IMR-90 (cell line): ENCODE results near the gene ABR.

ENCODE experiments used
- BHLHE40 ChIP-seq: fragments of 150-350 bp; IDR thresholded peaks from 2 replicates; pipeline ENCODE4 v1.6.1; 2016; ENCODE audit warnings: mild to moderate bottlenecking, low read depth, low read length
- CHD1 ChIP-seq: IDR thresholded peaks from 2 replicates; pipeline ENCODE4 v1.6.1; 2012; ENCODE audit warnings: low read depth, low read length, improper control_type of control experiment
- ELK1 ChIP-seq: fragments of 150-350 bp; IDR thresholded peaks from 2 replicates; pipeline ENCODE4 v1.6.1; 2016; ENCODE audit warnings: low read depth, mild to moderate bottlenecking, low read length, moderate library complexity, borderline replicate concordance
- MAFK ChIP-seq: IDR thresholded peaks from 2 replicates; pipeline ENCODE4 v1.6.1; 2012; ENCODE audit warnings: low read depth, low read length, improper control_type of control experiment
- MAZ ChIP-seq: IDR thresholded peaks from 2 replicates; pipeline ENCODE4 v1.6.1; 2012; ENCODE audit warnings: low read depth, mild to moderate bottlenecking, low read length, improper control_type of control experiment, moderate library complexity, borderline replicate concordance
- POLR2A ChIP-seq: IDR thresholded peaks from 2 replicates; pipeline ENCODE4 v1.6.1; 2012; ENCODE audit warnings: mild to moderate bottlenecking, low read depth, low read length
- RCOR1 ChIP-seq: IDR thresholded peaks from 2 replicates; pipeline ENCODE4 v1.6.1; 2012; ENCODE audit warnings: mild to moderate bottlenecking, low read length, improper control_type of control experiment; ENCODE audit not compliant: insufficient replicate concordance
- RFX5 ChIP-seq: IDR thresholded peaks from 2 replicates; pipeline ENCODE4 v1.8.0; 2012; ENCODE audit warnings: low read depth, mild to moderate bottlenecking, low read length, moderate library complexity
- SMC3 ChIP-seq: fragments of 150-350 bp; IDR thresholded peaks from 2 replicates; pipeline ENCODE4 v1.6.1; 2016; ENCODE audit warnings: low read depth, mild to moderate bottlenecking, antibody characterized with exemption, low read length, moderate library complexity
- USF2 ChIP-seq: fragments of 150-350 bp; IDR thresholded peaks from 2 replicates; pipeline ENCODE4 v1.6.1; 2017; ENCODE audit warnings: mild to moderate bottlenecking, antibody characterized with exemption, low read length, low read depth
- TF ChIP-seq, protein P1 (sequence below): conservative IDR thresholded peaks from 2 replicates; pipeline ENCODE4 v1.5.1; 2012; ENCODE audit warnings: mild to moderate bottlenecking, low read depth, low read length, improper control_type of control experiment

DNA sequence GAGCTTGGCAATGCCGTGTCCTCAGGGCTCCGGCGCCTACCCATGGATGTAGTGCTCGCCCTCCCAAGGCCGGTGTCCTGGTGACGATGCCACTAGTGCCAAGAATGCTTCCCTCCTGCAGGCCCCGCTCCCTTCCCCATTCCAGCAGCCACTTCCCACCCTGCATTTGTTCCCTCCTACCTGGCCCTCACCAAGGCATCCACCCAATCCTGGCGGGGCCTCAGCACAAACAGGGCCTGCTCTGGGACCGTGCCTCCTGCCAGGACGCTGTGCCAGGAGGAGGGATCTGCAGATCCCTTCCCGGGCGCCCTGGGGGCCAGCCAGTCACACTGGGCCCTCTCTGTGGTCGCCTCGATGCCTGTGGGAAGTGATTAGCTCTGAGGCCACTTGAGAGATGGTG is 25.1 kb downstream of the ABR start:
- TF ChIP-seq, protein P1, sequence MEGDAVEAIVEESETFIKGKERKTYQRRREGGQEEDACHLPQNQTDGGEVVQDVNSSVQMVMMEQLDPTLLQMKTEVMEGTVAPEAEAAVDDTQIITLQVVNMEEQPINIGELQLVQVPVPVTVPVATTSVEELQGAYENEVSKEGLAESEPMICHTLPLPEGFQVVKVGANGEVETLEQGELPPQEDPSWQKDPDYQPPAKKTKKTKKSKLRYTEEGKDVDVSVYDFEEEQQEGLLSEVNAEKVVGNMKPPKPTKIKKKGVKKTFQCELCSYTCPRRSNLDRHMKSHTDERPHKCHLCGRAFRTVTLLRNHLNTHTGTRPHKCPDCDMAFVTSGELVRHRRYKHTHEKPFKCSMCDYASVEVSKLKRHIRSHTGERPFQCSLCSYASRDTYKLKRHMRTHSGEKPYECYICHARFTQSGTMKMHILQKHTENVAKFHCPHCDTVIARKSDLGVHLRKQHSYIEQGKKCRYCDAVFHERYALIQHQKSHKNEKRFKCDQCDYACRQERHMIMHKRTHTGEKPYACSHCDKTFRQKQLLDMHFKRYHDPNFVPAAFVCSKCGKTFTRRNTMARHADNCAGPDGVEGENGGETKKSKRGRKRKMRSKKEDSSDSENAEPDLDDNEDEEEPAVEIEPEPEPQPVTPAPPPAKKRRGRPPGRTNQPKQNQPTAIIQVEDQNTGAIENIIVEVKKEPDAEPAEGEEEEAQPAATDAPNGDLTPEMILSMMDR, result no peak
- no peak for TF ChIP-seq BHLHE40
- no peak for TF ChIP-seq POLR2A
- no peak for TF ChIP-seq RFX5
- TF ChIP-seq MAFK, result no peak
- TF ChIP-seq SMC3, result no peak
- TF ChIP-seq ELK1, result no peak
- no peak for TF ChIP-seq CHD1
- no peak for TF ChIP-seq RCOR1
- no peak for TF ChIP-seq MAZ
- TF ChIP-seq USF2, result no peak
